SK-N-SH (cell line): ENCODE results near the gene KRT33A. TPM values are rescaled to one million over a fixed set of nuclear protein-coding genes. Genes with fewer than 3 reads are reported as not detected.
A peak's percentile ranks its signal among the peaks of the same experiment; 100 is the strongest.

Experiments used
- CTCF ChIA-PET: fragments of 300-600, 350-600 bp; formaldehyde crosslinking; extraction: SDS; loops from one replicate; lab custom pipeline; 2021; lab: Yijun Ruan, JAX
- POLR2A ChIA-PET: fragments of 350-600 bp; sonication (Branson Sonifier 250); formaldehyde crosslinking; extraction: SDS; loops from one replicate; lab custom pipeline; 2020; ENCODE audit warnings: antibody characterized with exemption, inconsistent platforms; lab: Yijun Ruan, JAX
- DNase-seq: peaks from one replicate; pipeline ENCODE4 v3.0.0; 2012
- H2AFZ ChIP-seq: fragments of 200-600 bp; sonication (generic); 2 replicates; pipeline ENCODE4 v1.8.1; 2016; ENCODE audit warnings: antibody characterized with exemption, mild to moderate bottlenecking, low read depth
- H3F3A ChIP-seq: fragments of 200-600 bp; sonication (generic); replicated peaks from 2 replicates; pipeline ENCODE3; 2016; ENCODE audit warnings: antibody characterized with exemption, mild to moderate bottlenecking; ENCODE audit not compliant: insufficient read depth
- H3K27ac ChIP-seq, 2 experiments: fragments of 200-500 bp in 1 of 2; fragments of 200-600 bp in 1 of 2; sonication (Bioruptor generic) in 1 of 2; sonication (generic), shearing (Covaris generic) in 1 of 2; 2 replicates each; pipeline versions ENCODE4 v1.5.1 to v1.6.1; 2014 to 2016; ENCODE audit warnings: low read depth in 2 of 2, inconsistent platforms in 1 of 2, low read length in 1 of 2, mild to moderate bottlenecking in 1 of 2, mixed read lengths in 1 of 2
- H3K27me3 ChIP-seq: fragments of 200-600 bp; sonication (generic), shearing (Covaris generic); 2 replicates; pipeline ENCODE4 v1.6.1; 2016; ENCODE audit warnings: mixed run types; ENCODE audit not compliant: insufficient read depth
- H3K36me3 ChIP-seq, 2 experiments: fragments of 200-500 bp in 1 of 2; fragments of 200-600 bp in 1 of 2; sonication (Bioruptor generic) in 1 of 2; sonication (generic) in 1 of 2; replicated peaks in 1 of 2; 2 replicates each; pipeline versions ENCODE3 to v1.5.1; 2014 to 2016; ENCODE audit warnings: low read length in 1 of 2, mild to moderate bottlenecking in 1 of 2; ENCODE audit not compliant: insufficient read depth in 2 of 2, control insufficient read depth in 1 of 2
- H3K4me1 ChIP-seq, 2 experiments: fragments of 200-500 bp in 1 of 2; fragments of 200-600 bp in 1 of 2; sonication (Bioruptor generic) in 1 of 2; sonication (generic), shearing (Covaris generic) in 1 of 2; 2 replicates each; pipeline versions ENCODE4 v1.5.1 to v1.6.1; 2014 to 2016; ENCODE audit warnings: low read depth in 1 of 2, low read length in 1 of 2, mixed run types in 1 of 2; ENCODE audit not compliant: insufficient read depth in 2 of 2, control insufficient read depth in 1 of 2
- H3K4me2 ChIP-seq: fragments of 200-600 bp; sonication (generic), shearing (Covaris generic); 2 replicates; pipeline ENCODE4 v1.6.1; 2017; ENCODE audit warnings: mixed run types
- H3K4me3 ChIP-seq, 2 experiments: fragments of 200-500 bp in 1 of 2; fragments of 200-600 bp in 1 of 2; sonication (Bioruptor generic) in 1 of 2; sonication (generic), shearing (Covaris generic) in 1 of 2; 2 replicates each; pipeline versions ENCODE4 v1.5.1 to v1.8.1; 2014 to 2016; ENCODE audit warnings: low read depth in 2 of 2, inconsistent platforms in 1 of 2, low read length in 1 of 2, mild to moderate bottlenecking in 1 of 2, mixed read lengths in 1 of 2, moderate library complexity in 1 of 2
- H3K79me2 ChIP-seq: fragments of 200-600 bp; sonication (generic); 2 replicates; pipeline ENCODE4 v1.8.1; 2017; ENCODE audit warnings: mild to moderate bottlenecking; ENCODE audit not compliant: insufficient read depth
- H3K9ac ChIP-seq: fragments of 200-600 bp; sonication (generic); 2 replicates; pipeline ENCODE4 v1.6.1; 2017; ENCODE audit warnings: mixed run types
- H3K9me2 ChIP-seq: fragments of 200-600 bp; sonication (generic); 2 replicates; pipeline ENCODE4 v1.6.1; 2017; ENCODE audit warnings: mixed run types
- H3K9me3 ChIP-seq: fragments of 200-600 bp; sonication (generic); 2 replicates; pipeline ENCODE4 v1.6.1; 2017; ENCODE audit warnings: mixed run types, mild to moderate bottlenecking, moderate library complexity
- H4K20me1 ChIP-seq: fragments of 200-600 bp; sonication (generic); 2 replicates; pipeline ENCODE4 v1.6.1; 2017; ENCODE audit warnings: mild to moderate bottlenecking, mixed run types; ENCODE audit not compliant: insufficient read depth
- CHD2 ChIP-seq: fragments of 150-350 bp; IDR thresholded peaks from 2 replicates; pipeline ENCODE4 v1.6.1; 2018; ENCODE audit warnings: low read length; ENCODE audit not compliant: partially characterized antibody
- ELF1 ChIP-seq: IDR thresholded peaks from 2 replicates; pipeline ENCODE4 v1.4.0; 2012
- JUND ChIP-seq: IDR thresholded peaks from 2 replicates; pipeline ENCODE4 v1.4.0; 2012
- RAD21 ChIP-seq: IDR thresholded peaks from 2 replicates; pipeline ENCODE4 v1.6.1; 2012; ENCODE audit warnings: mild to moderate bottlenecking, low read length
- RCOR1 ChIP-seq: fragments of 150-350 bp; IDR thresholded peaks from 2 replicates; pipeline ENCODE4 v1.6.1; 2017; ENCODE audit warnings: antibody characterized with exemption, low read length
- RFX5 ChIP-seq: IDR thresholded peaks from 2 replicates; pipeline ENCODE4 v1.6.1; 2012; ENCODE audit warnings: mild to moderate bottlenecking, improper control_type of control experiment, low read length
- SIN3A ChIP-seq: IDR thresholded peaks from 2 replicates; pipeline ENCODE4 v1.6.1; 2012; ENCODE audit warnings: low read depth, mild to moderate bottlenecking, low read length, moderate library complexity, borderline replicate concordance
- SMC3 ChIP-seq: IDR thresholded peaks from 2 replicates; pipeline ENCODE4 v1.6.1; 2012; ENCODE audit warnings: low read depth, low read length, improper control_type of control experiment
- TAF1 ChIP-seq: IDR thresholded peaks from 2 replicates; pipeline ENCODE4 v1.6.1; 2012; ENCODE audit warnings: low read depth, mild to moderate bottlenecking, low read length, moderate library complexity, borderline replicate concordance
- TCF12 ChIP-seq: IDR thresholded peaks from 2 replicates; pipeline ENCODE4 v1.4.0; 2012
- WGBS: methylation state at CpG from one replicate; pipeline ENCODE4 v1.1.6; 2017; ENCODE audit warnings: low lambda C conversion rate; 5-methylcytosine and 5-hydroxymethylcytosine counted together
- polyA plus RNA-seq, 3 experiments: library from polyadenylated mRNA; depleted of rRNA; stranded (reverse); fragments of >200 nt; gene quantifications; 2 replicates each; pipeline ENCODE4 v1.2.3, GENCODE V29; 2012
- TF ChIP-seq, protein P1 (sequence below): IDR thresholded peaks from 2 replicates; pipeline ENCODE4 v1.6.1; 2012; ENCODE audit warnings: mild to moderate bottlenecking, low read depth, low read length, moderate library complexity

The KRT33A gene
- polyA plus RNA-seq, 1 of the 3 experiments (the other 2 are of a cell fraction), result not detected

DNA sequence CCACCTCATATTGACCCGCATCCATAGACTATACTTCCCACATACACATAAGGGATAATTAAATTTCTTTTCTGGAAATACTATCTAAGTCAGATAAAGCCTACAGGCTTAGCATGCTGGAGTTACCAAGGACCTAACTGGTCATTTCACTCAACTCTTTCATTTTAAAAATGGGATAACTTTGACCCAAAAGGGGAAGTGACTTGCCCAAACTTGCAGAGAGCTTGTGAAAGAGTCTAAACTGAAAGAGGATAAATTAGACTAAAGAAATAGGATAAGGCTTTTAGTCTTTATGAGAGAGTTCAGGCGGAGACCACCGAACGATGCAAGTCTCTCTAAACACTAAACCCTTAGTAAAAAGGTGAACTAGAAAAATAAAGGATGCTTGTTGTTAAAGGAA is 3.9 kb upstream of the KRT33A start:
- Histone ChIP-seq H3F3A (no peaks in the 10 kb centered on the region), H3K4me1 (no peaks in the 10 kb centered on the region), H2AFZ (no peak overlapping the region), H3K36me3 (no peaks in the 10 kb centered on the region), H3K9me3 (peaks cover 8% of the 10 kb centered on the region; the same call in 1 of the 2 replicates), H3K4me2 (no peak overlapping the region), H3K4me3 (no peak overlapping the region), H3K9ac (no peak overlapping the region), H4K20me1 (no peaks in the 10 kb centered on the region), H3K9me2 (no peaks in the 10 kb centered on the region), H3K27me3 (no peaks in the 10 kb centered on the region; the same call in 1 of the 2 replicates), H3K79me2 (no peaks in the 10 kb centered on the region), H3K27ac (no peak overlapping the region)
- 21% methylated on average over 4 of the region's 4 CpGs for WGBS
- POLR2A ChIA-PET, result no interaction called here
- DNase-seq, result no peak
- CTCF ChIA-PET, result interaction anchor here (0.7 to 1.5 kb wide), 3 partner anchors 25 to 195 kb away, joined by 3 to 6 read pairs (median 3); no protein-coding TSS in a partner anchor
- no peak for TF ChIP-seq RAD21
- TF ChIP-seq SIN3A, result no peak
- TF ChIP-seq CHD2, result no peak
- no peak for TF ChIP-seq TCF12
- TF ChIP-seq RFX5, result no peak
- TF ChIP-seq TAF1, result no peak
- TF ChIP-seq, protein P1, sequence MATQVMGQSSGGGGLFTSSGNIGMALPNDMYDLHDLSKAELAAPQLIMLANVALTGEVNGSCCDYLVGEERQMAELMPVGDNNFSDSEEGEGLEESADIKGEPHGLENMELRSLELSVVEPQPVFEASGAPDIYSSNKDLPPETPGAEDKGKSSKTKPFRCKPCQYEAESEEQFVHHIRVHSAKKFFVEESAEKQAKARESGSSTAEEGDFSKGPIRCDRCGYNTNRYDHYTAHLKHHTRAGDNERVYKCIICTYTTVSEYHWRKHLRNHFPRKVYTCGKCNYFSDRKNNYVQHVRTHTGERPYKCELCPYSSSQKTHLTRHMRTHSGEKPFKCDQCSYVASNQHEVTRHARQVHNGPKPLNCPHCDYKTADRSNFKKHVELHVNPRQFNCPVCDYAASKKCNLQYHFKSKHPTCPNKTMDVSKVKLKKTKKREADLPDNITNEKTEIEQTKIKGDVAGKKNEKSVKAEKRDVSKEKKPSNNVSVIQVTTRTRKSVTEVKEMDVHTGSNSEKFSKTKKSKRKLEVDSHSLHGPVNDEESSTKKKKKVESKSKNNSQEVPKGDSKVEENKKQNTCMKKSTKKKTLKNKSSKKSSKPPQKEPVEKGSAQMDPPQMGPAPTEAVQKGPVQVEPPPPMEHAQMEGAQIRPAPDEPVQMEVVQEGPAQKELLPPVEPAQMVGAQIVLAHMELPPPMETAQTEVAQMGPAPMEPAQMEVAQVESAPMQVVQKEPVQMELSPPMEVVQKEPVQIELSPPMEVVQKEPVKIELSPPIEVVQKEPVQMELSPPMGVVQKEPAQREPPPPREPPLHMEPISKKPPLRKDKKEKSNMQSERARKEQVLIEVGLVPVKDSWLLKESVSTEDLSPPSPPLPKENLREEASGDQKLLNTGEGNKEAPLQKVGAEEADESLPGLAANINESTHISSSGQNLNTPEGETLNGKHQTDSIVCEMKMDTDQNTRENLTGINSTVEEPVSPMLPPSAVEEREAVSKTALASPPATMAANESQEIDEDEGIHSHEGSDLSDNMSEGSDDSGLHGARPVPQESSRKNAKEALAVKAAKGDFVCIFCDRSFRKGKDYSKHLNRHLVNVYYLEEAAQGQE, result no peak
- no peak for TF ChIP-seq RCOR1
- no peak for TF ChIP-seq ELF1
- no peak for TF ChIP-seq SMC3
- TF ChIP-seq, all 33 proteins: peak for 0

DNA sequence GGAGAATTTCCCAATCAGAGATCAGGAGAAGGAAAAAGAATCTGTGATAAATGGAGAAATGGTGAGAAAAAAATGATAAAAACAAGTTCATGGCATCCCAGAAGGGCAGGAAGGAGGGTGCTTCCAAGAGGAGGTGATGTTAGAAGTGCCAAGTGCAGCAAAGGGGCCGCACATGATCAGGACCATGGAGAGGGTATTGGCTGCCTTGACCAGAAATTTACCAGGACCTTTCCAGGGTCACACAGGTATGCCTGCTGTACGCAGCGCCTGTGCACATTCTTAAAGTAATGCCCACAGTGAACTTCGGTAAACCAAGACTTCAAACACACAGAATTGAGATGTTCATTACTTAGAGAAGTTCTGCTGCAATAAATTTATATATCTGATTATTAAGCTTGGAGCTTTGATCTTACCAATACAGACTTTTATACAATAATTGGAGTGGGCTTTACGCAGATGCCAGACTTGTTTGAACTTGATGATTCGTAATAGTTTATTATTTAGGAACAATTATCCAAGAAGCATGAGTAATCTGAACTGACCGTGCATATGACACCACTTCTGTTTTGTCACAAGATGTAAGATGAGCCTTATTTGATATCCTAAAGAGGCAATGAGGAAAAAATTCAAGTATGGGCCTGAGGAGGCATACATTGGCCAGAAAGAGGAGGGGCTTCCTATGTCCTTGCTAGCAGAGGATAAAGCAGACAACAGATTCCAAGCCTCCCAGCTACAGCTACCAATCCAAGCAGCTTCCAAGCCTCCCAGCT is 2.2 kb upstream of the KRT33A start:
- no peak overlapping the region for H3K4me2 ChIP-seq
- no peak overlapping the region for H3K4me3 ChIP-seq
- ChIA-PET POLR2A (no interaction called here), CTCF (interaction anchor here (0.8 to 1.6 kb wide), 3 partner anchors 21 to 196 kb away, joined by 3 to 5 read pairs (median 4); no protein-coding TSS in a partner anchor)
- H3K9me2 ChIP-seq, result no peaks in the 10 kb centered on the region
- no peaks in the 10 kb centered on the region for H3F3A ChIP-seq
- whole genome bisulfite sequencing, result 36% methylated on average over 7 of the region's 7 CpGs
- H3K27ac ChIP-seq, result no peak overlapping the region
- no peak for TF ChIP-seq JUND
- TF ChIP-seq, protein P1, result peak; percentile 92
- DNase-seq, result no peak
- H3K79me2 ChIP-seq, result no peaks in the 10 kb centered on the region
- no peaks in the 10 kb centered on the region for H3K36me3 ChIP-seq
- H2AFZ ChIP-seq, result no peak overlapping the region
- H3K4me1 ChIP-seq, result no peaks in the 10 kb centered on the region
- H3K9ac ChIP-seq, result no peak overlapping the region
- H3K27me3 ChIP-seq, result no peaks in the 10 kb centered on the region; the same call in 1 of the 2 replicates
- H4K20me1 ChIP-seq, result no peaks in the 10 kb centered on the region
- H3K9me3 ChIP-seq, result peaks cover 8% of the 10 kb centered on the region; the same call in 1 of the 2 replicates
